ENCODE measurements around the gene CHST8. TPM values are rescaled to one million over a fixed set of nuclear protein-coding genes. Genes with fewer than 3 reads are reported as not detected.

The CHST8 gene
- total RNA-seq, 1 donor from 2014 or later, result 3.2 TPM

GRCh38 chr19:33795370-33796163 is 173.8 kb downstream of the CHST8 start:
- Histone ChIP-seq H3K27me3 (no peaks in the 10 kb centered on the region), H3K36me3 (no peaks in the 10 kb centered on the region), H3K9me3 (no peaks in the 10 kb centered on the region), H3K27ac (peak overlapping the region; percentile 97), H3K4me1 (peaks cover 25% of the 10 kb centered on the region), H3K4me3 (peak overlapping the region; percentile 68 to 88)
- DNase-seq (ENCODE audit: extremely low spot score in 2 of 2), result no peak
- intact Hi-C loops (cut with DNase I), result loop anchor here (5.0 kb wide), 1 partner anchor 72 kb away; no protein-coding TSS in a partner anchor
- TF ChIP-seq, protein P1, sequence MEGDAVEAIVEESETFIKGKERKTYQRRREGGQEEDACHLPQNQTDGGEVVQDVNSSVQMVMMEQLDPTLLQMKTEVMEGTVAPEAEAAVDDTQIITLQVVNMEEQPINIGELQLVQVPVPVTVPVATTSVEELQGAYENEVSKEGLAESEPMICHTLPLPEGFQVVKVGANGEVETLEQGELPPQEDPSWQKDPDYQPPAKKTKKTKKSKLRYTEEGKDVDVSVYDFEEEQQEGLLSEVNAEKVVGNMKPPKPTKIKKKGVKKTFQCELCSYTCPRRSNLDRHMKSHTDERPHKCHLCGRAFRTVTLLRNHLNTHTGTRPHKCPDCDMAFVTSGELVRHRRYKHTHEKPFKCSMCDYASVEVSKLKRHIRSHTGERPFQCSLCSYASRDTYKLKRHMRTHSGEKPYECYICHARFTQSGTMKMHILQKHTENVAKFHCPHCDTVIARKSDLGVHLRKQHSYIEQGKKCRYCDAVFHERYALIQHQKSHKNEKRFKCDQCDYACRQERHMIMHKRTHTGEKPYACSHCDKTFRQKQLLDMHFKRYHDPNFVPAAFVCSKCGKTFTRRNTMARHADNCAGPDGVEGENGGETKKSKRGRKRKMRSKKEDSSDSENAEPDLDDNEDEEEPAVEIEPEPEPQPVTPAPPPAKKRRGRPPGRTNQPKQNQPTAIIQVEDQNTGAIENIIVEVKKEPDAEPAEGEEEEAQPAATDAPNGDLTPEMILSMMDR (IDR thresholded peaks at IDR 0.05), result peak in 2 of 3 experiments; percentile 79 to 91
- TF ChIP-seq POLR2AphosphoS5 (IDR thresholded peaks at IDR 0.05; ENCODE audit: insufficient read depth in 1 of 2, low read depth in 1 of 2) (peak in 1 of 2 donors; percentile 69), POLR2A (IDR thresholded peaks at IDR 0.05) (peak in 1 of 2 donors; percentile 41)

- DNase-seq (ENCODE audit: extremely low spot score in 2 of 2), result no peak
- peaks cover 0 to 6% of the 10 kb centered on the region in 2 donors for H3K36me3 ChIP-seq
- H3K27me3 ChIP-seq, result no peaks in the 10 kb centered on the region
- intact Hi-C loops (cut with DNase I), result loop anchor here (5.0 kb wide), 1 partner anchor 71 kb away; no protein-coding TSS in a partner anchor
- TF ChIP-seq, protein P1 (IDR thresholded peaks at IDR 0.05), result no peak
- TF ChIP-seq POLR2AphosphoS5 (IDR thresholded peaks at IDR 0.05; ENCODE audit: insufficient read depth in 1 of 2, low read depth in 1 of 2) (no peak), POLR2A (IDR thresholded peaks at IDR 0.05) (no peak)
- H3K27ac ChIP-seq, result peak within 1 kb of the TSS; percentile 97
- peaks cover 25% of the 10 kb centered on the region for H3K4me1 ChIP-seq
- no peaks in the 10 kb centered on the region for H3K9me3 ChIP-seq
- peak within 1 kb of the TSS; percentile 68 to 88 for H3K4me3 ChIP-seq
These were observed 174.6 kb downstream of the CHST8 start, which contains the start of gene KCTD15 for GRCh38 chr19:33796164-33796875. Gene KCTD15, plus strand, starts transcription at chr19:33796870. Its CDS starts 3,585 bp downstream, at chr19:33800455.

GRCh38 chr19:33797802-33798671 is 176.3 kb downstream of the CHST8 start:
- H3K36me3 ChIP-seq, result peaks cover 0 to 21% of the 10 kb centered on the region in 2 donors
- H3K4me1 ChIP-seq, result peaks cover 25% of the 10 kb centered on the region
- intact Hi-C loops (cut with DNase I), result loop anchor here (5.0 kb wide), 1 partner anchor 69 kb away; no protein-coding TSS in a partner anchor
- no peaks in the 10 kb centered on the region for H3K27me3 ChIP-seq
- TF ChIP-seq POLR2AphosphoS5 (IDR thresholded peaks at IDR 0.05; ENCODE audit: insufficient read depth in 1 of 2, low read depth in 1 of 2) (peak in 1 of 2 donors; percentile 61), POLR2A (IDR thresholded peaks at IDR 0.05) (no peak)
- TF ChIP-seq, protein P1 (IDR thresholded peaks at IDR 0.05), result no peak
- no peak for DNase-seq (ENCODE audit: extremely low spot score in 2 of 2)
- H3K4me3 ChIP-seq, result peak overlapping the region; percentile 68 to 88
- no peaks in the 10 kb centered on the region for H3K9me3 ChIP-seq
- H3K27ac ChIP-seq, result peak overlapping the region; percentile 97

DNA sequence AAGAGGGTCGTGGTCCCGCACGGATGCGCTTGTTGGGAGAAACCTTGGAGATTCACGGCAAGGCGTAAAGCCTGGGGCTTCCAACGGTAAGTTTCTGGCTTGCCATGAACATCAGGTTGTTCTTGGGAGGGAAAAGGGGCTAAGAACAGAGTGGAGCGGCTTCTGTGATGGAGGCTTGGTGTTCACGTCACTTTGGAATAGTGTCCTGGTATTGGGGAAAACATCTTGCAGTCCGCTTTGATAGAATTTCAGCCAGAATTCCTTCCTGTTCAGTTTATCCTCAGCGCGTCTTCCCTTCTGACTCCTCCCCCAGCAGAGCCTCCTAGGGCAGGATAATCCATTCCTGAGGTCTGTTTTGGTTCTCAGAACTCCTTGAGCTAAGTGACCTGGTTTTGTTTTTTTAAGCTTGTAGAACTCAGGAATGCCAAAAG is 176.9 kb downstream of the CHST8 start:
- Histone ChIP-seq H3K9me3 (no peaks in the 10 kb centered on the region), H3K4me3 (peak overlapping the region; percentile 68 to 88), H3K27ac (peak overlapping the region; percentile 97), H3K27me3 (no peaks in the 10 kb centered on the region), H3K36me3 (peaks cover 0 to 21% of the 10 kb centered on the region in 2 donors), H3K4me1 (peaks cover 26% of the 10 kb centered on the region)
- intact Hi-C loops (cut with DNase I), result loop anchor here (5.0 kb wide), 1 partner anchor 69 kb away; no protein-coding TSS in a partner anchor
- no peak for TF ChIP-seq POLR2AphosphoS5 (IDR thresholded peaks at IDR 0.05; ENCODE audit: insufficient read depth in 1 of 2, low read depth in 1 of 2)
- TF ChIP-seq, protein P1 (IDR thresholded peaks at IDR 0.05), result no peak
- TF ChIP-seq POLR2A (IDR thresholded peaks at IDR 0.05), result no peak
- DNase-seq (ENCODE audit: extremely low spot score in 2 of 2), result no peak
